HG03103 (cell line): ENCODE results near the gene CSNK2B.

Experiments used
- ATAC-seq: cut with Tn5 transposase; IDR thresholded peaks from one replicate; pipeline ENCODE4 v1.9.1; 2021; ENCODE audit warnings: low read depth; ENCODE audit not compliant: unreplicated experiment

The CSNK2B gene

DNA sequence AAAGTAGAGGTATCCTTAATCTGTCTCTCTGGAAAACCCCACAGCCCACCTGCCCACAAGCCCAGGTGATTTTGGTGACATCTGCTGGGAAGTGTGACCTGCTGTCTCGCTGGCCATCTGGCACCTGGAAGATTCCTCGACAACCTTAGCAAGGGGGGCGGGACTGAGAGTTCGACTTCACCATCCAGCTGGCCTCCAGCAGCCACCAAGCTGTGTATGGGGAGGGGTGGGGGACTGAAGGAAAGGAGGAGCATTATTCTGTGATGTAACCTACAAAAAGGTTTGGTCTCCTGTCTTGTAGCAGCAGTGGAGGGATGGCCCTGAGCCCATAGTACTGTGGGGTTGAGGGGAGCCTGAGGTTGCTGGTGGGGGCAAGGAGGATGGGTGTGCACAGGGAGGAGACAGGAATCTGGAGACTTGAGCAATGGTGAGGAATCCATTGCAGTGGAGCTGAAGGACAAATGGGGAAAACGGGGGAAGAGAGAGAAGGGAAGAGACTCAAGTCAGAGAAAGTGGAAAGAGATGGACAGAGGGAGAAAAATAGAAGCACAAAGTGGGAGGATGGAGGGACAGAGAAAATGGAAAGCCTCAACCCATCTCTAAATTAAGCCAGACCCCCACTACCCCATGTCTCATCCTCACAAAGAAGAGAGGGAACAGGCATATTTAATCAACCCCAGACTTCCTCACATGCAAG, 44.8 kb downstream of the CSNK2B start:
- no peak for ATAC-seq

GRCh38 chr6:31711233-31711632, 45.4 kb downstream of the CSNK2B start:
- ATAC-seq = no peak

- no peak for ATAC-seq
These were observed 46.4 kb downstream of the CSNK2B start for GRCh38 chr6:31712296-31712695.

DNA sequence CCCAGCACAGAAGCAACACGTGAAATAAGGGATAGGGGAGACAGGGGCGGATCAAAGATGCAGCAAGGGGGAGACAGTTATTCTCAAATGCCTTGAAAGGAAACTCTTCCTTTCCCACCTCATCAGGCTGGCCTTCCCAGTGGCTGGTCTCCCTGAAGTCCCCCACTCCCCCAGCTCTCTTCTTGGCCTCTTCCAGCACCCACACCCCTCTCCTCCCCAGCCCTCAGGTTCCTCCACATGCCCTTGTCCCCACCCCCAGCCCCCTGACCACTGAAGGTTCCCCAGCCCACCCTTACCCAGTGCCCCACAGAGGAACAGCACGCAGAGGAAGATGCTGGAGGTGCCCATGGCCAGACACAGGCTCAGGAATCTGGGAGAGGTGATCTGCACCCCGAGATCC, 47.6 kb downstream of the CSNK2B start:
- no peak for ATAC-seq

- ATAC-seq = no peak
These were observed 48.3 kb downstream of the CSNK2B start for GRCh38 chr6:31713991-31714684.

GRCh38 chr6:31715022-31715958, 49.4 kb downstream of the CSNK2B start, which contains the start of gene LY6G6D:
TSS of gene LY6G6D (plus strand) at chr6:31715348. CDS start at chr6:31715356, 8 bp downstream.
- ATAC-seq = no peak

DNA sequence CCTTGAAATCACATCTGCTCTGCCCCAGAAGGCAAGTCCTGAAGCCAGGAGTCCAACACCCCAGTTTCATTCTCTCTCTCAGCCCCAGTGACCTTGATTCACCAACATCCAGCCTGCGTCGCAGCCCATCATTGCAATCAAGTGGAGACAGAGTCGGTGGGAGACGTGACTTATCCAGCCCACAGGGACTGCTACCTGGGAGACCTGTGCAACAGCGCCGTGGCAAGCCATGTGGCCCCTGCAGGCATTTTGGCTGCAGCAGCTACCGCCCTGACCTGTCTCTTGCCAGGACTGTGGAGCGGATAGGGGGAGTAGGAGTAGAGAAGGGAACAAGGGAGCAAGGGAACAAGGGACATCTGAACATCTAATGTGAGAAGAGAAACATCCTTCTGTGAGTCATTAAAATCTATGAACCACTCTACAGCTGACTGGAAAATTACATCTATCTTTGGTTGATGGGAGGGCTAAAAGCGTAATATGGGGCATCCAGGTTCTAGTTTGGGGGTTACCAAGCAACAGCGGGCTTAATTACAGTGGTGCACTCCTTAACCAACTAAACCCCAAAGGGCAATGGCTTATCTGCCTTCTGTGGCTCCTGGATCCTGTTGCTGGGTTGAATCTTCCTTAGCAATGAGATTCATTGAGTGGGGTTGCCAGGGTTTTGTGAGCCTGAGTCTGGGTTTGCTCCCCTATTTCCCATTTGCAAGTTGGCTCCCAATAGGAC, 51.8 kb downstream of the CSNK2B start:
- no peak for ATAC-seq

DNA sequence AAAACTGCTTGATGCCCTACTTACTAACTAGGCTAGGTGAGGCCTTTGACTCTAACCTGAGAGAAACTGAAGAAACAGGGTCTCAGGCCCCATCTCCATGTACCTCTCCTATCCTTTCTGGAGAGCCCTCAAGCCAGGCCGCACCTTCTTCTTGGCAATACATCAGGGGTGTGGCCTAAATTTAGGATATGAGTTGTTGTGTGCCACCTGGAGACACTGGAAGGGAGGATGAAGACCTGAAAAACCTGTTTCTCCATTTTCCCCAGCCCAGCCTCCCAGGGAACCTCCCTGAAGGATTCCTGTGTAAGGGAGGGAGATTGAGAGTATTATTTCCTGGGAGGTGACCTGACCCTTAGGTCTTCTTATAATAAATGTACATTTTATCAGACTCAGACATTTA, 52.4 kb downstream of the CSNK2B start:
- ATAC-seq = no peak

DNA sequence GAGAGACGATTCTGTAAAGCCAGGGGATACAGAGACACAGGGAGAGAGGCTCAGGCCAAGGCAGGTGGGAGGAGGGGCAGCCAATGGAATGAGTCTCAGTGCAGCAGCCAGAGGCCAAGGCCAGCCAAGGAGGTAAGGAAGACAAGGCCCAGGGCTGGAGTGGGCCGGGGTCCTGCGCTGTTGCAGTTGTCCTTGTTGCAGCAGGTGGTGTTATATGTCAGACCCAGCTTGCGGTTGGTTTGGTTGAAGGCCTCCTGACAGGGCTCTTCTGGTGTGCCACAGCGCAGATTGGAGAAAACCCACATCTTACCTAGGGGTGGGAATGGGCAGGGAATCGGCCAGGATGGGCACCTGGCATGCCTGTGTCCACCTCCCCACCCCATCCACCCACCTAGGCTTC, 53.1 kb downstream of the CSNK2B start:
- no peak for ATAC-seq
